NOMO-1 treated with dmso at 0.1 percent for 144 hours (cell line): ENCODE data around the gene TTC27.
"Not testable (repeated sequence)": the region's sequence is repeated elsewhere in the genome, so short reads cannot be mapped to it uniquely, and the experiment has no call there.

Experiments used
- DNase-seq: peaks from one replicate; lab custom pipeline; 2025; ENCODE audit not compliant: unreplicated experiment; lab: John Stamatoyannopoulos, UW

Gene TTC27

GRCh38 chr2:32752205-32752604 is 124.4 kb downstream of the TTC27 start:
- DNase-seq, result no peak

DNA sequence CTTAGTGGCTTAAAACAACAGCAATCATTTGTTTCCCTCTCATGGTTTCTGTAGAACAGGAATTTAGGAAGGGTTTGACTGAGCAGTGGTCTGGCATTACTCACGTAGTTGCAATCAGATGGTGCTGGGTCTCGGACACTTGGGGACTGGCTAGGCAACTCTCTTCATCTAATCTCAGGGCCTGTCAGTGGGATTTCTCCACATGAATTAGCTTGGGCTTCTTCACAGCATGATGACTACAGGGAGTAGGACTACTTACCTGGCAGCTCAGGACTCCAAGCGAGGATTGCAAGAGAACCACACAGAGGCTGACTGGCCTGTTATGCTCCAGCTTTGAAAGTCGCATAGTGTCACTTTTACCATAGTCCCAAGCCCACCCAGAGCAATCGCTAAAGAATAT is 125.1 kb downstream of the TTC27 start:
- DNase-seq, result no peak

DNA sequence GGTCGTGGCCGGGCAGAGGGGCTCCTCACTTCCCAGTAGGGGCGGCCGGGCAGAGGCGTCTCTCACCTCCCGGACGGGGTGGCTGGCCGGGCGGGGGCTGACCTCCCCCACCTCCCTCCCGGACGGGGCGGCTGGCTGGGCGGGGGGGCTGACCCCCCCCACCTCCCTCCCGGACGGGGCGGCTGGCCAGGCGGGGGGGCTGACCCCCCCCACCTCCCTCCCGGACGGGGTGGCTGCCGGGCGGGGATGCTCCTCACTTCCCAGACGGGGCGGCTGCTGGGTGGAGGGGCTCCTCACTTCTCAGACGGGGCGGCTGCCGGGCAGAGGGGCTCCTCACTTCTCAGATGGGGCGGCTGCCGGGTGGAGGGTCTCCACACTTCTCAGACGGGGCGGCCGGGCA is 126.8 kb downstream of the TTC27 start:
- DNase-seq, result not testable (repeated sequence)

DNA sequence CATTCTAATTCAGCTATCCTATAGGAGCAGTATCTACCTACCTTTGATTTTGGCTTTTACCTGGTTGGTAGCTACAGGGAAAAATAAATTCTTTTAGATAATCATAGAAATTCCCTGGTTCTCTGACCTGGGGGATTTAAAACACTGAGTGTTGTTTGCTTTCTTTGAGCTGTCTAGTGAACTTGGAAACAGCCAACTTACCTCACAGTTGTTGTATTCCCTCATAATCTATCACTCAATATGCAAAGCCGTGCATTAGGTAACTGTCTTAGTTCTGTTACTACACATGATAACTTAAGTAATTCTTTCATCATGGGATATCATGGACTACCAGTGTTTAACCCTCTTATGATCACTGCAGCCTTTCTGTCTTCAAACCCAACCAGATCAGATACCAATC is 127.8 kb downstream of the TTC27 start:
- DNase-seq, result no peak

- DNase-seq, result no peak
These were observed 128.4 kb downstream of the TTC27 start for GRCh38 chr2:32756074-32756727.

DNA sequence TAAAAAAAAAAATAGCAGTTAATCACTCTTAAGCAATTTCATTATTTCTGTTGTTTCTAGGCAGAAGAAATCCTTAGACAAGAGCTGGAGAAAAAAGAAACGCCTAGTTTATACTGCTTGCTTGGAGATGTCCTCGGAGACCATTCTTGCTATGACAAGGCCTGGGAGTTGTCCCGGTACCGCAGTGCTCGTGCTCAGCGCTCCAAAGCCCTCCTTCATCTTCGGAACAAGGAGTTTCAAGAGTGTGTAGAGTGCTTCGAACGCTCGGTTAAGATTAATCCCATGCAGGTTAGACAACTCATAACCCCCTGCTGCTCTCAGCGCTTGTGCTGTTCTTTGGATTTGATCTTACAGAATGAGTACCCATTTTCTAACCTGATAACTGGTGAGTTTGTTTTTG is 130.4 kb downstream of the TTC27 start:
- no peak for DNase-seq

- no peak for DNase-seq
These were observed 132.8 kb downstream of the TTC27 start for GRCh38 chr2:32760628-32761027.

- DNase-seq, result no peak
These were observed 140.7 kb downstream of the TTC27 start for GRCh38 chr2:32768387-32769174.

DNA sequence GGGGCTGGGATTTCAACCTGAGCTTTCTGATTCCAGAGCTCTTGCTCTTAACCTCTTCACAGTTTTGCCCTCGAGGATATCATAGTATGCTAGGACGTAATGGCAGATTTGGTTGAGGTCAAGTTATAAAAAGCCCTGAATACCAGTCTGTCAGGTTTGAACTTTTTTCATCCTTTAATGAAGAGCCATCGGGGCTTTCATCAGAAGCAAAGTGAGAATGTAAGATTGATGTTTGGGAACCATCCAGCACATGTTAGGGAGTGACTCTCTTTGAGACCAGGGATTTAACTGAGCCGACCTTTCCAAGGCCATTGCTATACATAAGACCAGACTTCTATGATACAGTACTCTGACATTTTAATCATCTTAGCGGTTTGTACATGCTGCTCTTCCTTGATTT is 142.5 kb downstream of the TTC27 start:
- no peak for DNase-seq

DNA sequence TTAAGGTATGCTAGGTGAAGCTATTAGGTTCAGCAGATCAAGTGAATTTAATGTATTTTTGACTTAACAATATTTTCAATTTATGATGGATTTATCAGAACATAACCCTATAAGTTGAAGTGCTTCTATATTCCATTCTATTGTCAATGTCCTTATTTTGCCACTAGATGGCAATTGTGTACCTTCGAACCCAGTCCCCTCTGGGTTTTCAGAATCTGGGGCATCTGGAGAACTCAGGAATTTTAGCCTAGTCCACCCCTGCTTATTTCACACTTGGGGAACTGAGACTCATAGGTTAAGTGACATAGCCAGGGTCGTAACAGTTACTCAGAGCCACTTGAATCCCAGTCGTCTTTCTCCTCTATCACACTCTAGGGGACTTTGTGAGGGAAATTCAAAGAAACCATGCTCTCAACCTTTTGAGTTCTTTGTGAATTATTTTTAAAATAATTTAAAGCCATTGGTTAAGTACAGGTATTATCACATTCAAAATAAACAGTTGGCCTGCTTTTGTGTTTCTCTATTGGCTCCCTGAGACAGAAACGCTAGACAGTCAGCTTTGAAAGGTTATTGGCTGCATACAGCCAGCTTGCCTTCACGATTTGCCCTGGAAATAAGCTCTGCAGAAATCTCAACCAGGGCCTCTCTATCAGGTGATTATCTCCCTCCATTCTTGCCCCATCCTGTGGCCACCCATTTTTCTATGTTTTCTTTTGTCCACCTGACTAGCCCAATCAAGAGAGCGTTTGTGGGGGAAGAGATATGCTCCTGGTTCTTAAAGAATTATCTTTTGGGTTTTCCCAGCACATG is 145.0 kb downstream of the TTC27 start:
- no peak for DNase-seq

DNA sequence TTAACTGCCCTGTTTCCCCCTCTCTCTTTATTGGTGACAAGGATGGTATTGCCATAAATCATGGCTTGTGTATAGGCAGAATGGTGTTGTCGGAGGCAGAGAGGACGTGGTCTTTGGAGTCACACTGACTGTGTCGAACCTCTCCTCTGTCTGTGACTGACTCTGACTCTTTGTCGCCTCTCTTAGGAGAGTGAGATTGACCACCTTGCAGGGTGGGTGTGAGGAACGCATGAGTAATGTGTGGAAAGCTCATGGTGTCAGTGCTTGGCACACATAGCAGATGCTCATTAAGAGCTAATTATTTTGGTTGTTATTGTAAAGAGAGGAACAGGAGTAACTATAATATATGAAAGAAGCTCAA is 145.6 kb downstream of the TTC27 start:
- DNase-seq, result no peak

GRCh38 chr2:32775954-32776353 is 148.1 kb downstream of the TTC27 start:
- no peak for DNase-seq

- no peak for DNase-seq
These were observed 149.9 kb downstream of the TTC27 start for GRCh38 chr2:32777714-32778113.

DNA sequence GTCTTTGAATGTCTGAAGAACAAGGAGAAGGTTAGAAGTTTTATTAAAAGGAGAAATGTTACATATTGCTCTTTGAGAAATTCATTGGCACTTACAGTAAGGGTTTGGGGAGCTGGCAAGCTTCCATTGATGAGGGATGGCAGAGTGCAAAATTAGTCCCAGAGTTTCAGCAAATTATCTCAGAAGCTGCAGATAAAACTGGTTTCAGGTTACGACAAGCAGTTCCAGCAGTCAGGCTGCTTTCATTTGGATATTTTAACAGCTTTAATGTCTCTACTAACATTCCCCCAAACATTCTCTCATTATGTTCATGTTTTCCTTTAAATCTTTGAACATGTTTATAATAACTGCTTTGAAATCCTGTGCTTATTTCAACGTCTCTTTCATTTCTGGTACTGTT is 153.1 kb downstream of the TTC27 start:
- no peak for DNase-seq

- DNase-seq, result no peak
These were observed 155.6 kb downstream of the TTC27 start for GRCh38 chr2:32783469-32783868.

GRCh38 chr2:32783933-32784332 is 156.1 kb downstream of the TTC27 start:
- no peak for DNase-seq

DNA sequence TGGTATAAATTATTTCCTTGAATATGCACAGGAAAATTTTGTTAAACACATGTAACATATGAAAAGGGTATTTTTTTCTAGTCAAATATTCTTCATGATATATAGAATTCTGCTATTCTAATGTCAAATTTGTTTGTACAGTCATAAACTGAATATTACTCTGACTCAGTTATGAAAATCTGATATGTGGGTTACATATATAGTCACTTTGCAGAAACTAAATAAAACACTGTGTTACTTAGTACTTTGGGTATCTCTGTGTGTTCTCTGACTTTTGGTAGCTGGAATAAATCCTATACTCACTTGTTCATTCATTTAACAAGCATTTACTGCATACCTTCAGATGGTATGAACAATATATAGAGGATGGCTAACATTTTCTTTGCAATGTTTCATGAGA is 159.4 kb downstream of the TTC27 start:
- DNase-seq, result no peak

GRCh38 chr2:32788114-32788513 is 160.3 kb downstream of the TTC27 start:
- no peak for DNase-seq

DNA sequence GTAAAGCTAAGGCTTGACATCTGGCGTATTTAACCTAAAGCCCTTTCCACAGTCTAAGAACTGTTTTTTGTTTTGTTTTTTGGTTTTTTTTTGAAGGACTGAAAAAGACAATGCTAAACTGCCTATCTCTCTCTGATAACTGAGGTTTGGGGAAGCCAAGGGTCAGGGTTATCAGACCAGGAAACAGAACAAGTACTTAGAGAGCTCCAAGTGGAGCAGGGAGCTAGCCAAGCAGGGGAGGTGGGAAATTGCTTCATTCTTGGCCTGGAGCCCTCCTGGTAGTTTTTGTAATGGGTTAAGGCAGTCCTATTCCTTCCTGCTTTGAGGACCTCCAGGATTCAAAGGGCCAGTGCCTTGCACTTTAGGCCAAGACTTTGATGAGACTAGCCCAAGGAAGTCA is 164.6 kb downstream of the TTC27 start:
- no peak for DNase-seq

DNA sequence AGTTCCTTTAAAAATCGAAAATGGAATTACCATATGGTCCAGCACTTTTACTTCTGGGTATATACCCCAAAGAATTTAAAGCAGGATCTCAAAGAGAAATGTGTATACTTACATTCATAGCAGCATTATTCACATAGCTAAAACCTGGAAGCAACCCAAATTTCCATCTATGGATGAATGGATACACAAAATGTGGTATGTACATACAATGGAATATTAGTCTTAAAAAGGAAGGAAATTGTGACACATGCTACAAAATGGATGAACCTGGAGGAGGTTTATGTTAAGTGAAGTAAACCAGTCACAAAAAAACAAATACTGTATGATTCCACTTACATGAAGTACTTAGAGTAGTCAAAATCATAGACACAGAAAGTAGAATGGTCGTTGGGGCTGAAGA is 171.0 kb downstream of the TTC27 start:
- no peak for DNase-seq

GRCh38 chr2:32801741-32802140 is 173.9 kb downstream of the TTC27 start:
- no peak for DNase-seq

DNA sequence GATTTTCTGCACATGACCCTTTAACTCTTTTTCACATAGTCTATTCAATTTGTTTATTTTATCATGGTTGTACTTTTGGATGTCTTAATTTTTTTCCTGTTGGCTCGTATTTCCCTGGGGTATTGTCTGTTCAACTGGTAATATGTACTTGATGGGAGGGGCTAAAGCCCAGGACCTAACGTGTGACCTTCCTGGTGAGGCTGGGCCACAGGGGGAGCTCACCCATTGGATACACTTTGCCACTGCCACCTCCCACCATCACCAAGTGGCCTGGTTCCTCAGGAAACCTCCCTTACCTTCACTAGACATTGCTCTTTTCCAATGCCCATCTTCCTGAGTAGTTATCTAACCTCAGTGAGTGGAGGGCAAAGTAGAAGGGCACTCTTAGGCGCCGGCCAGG is 175.0 kb downstream of the TTC27 start:
- DNase-seq, result no peak
